ENCODE results near the gene TNFAIP1.

TNFAIP1 gene

DNA sequence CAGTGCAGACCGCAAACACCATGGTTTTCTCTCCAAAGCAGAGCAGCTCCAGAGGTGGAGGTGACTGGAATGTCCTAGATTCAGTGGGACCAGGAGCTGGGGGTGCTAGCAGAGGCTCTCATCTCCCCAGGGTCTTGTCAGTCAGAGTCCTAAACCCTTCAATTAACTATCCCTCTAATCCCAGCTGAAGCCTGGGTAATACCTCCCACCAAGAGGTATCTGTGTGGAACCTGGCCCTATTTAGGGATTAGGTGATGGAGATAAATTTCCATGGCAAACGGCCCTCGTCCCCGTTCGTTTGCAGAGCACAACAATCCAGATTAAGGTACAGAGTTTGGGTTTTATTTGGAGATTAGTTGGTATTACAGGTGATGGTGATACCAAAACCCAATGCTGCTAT lies 27.6 kb downstream of the TNFAIP1 start:
- no peak for TF ChIP-seq ZFX (IDR thresholded peaks at IDR 0.05; ENCODE audit: borderline replicate concordance)
- TF ChIP-seq, protein P1, sequence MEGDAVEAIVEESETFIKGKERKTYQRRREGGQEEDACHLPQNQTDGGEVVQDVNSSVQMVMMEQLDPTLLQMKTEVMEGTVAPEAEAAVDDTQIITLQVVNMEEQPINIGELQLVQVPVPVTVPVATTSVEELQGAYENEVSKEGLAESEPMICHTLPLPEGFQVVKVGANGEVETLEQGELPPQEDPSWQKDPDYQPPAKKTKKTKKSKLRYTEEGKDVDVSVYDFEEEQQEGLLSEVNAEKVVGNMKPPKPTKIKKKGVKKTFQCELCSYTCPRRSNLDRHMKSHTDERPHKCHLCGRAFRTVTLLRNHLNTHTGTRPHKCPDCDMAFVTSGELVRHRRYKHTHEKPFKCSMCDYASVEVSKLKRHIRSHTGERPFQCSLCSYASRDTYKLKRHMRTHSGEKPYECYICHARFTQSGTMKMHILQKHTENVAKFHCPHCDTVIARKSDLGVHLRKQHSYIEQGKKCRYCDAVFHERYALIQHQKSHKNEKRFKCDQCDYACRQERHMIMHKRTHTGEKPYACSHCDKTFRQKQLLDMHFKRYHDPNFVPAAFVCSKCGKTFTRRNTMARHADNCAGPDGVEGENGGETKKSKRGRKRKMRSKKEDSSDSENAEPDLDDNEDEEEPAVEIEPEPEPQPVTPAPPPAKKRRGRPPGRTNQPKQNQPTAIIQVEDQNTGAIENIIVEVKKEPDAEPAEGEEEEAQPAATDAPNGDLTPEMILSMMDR (IDR thresholded peaks at IDR 0.05): no peak
- no peak overlapping the region for H3K27ac ChIP-seq

DNA sequence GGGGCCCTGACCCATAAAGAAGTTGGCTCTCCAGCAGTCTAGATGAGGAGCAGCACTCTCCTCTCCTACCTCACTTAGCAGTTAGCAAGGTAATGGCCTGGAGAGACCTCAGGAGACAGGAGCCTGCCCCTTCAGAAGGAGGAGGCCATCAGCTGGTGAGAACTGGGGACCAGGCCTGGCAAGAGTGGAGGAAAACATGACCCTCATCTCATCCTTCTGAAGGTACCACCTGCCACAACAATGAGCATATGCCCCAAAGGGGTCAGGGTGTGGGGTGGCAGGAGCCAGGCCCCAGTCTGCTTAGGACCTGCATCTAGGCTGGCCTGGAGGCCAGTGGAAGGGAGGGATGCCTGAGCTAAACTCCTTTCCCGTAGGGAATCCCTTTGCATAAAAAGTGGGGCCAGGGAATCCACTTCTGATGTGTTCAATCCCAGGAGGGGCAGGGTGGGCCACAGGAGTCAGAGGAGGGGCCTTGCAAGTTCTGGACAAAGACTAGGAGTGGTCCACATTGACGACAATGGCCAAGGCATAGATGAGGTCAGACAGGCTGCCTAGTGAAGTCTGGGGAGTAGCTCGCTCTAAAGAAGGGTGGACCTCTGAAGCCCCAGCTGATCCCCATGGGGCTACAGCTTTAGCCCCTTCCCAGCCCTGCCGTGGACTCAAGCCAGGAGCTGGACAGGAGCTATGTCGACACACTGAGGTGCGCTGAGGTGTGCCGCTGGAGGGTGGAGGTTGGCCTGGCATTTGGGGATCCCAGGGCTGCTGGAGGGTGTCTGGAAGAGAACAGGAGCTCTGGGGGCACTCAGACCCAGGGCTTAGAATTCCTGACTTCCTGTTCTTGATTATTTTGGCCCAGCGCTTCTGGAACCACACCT lies 28.5 kb downstream of the TNFAIP1 start:
- H3K27ac ChIP-seq: no peak overlapping the region
- no peak for TF ChIP-seq ZFX (IDR thresholded peaks at IDR 0.05; ENCODE audit: borderline replicate concordance)
- TF ChIP-seq, protein P1 (IDR thresholded peaks at IDR 0.05): no peak

DNA sequence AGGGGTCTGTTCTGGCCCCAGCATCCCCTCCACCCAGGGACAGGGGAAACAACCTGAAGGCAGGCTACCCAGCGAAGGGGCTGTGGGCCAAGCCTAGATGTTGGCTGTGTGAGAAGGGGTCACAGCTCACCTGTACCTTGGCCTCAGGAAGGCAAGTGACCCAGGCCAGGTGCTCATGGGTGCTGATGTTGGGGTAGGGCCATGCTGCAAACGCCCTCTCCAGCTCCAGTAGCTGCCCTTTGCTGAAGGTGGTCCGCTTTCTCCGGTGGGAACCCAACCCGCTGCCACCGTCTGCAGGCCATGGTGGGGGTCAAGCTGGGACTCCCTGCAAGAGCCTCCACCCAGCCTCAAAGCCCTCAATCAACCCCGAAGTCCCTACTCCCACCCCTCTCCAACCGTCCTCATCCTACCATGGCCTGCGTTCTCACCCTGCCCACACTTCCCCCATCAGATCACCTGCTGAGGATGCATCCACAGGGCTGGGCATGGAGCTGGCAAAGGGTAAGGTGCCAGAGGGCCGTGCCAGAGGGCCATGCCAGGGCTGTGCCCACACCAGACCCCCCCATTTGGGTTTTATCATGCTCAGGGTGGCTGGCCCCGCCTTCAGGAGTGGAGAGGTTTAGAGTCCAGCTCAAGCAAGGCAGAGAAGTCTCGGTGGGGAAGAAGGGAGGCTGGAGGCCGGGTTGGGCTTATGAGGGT lies 29.3 kb downstream of the TNFAIP1 start, which contains the start of gene SEBOX:
SEBOX (minus strand) TSS at position 535 of the 699 bp plus-strand sequence; CDS start at position 487, 48 bp downstream.
- TF ChIP-seq ZFX (IDR thresholded peaks at IDR 0.05; ENCODE audit: borderline replicate concordance): no peak
- TF ChIP-seq, protein P1 (IDR thresholded peaks at IDR 0.05): no peak
- no peak within 1 kb of the TSS for H3K27ac ChIP-seq

DNA sequence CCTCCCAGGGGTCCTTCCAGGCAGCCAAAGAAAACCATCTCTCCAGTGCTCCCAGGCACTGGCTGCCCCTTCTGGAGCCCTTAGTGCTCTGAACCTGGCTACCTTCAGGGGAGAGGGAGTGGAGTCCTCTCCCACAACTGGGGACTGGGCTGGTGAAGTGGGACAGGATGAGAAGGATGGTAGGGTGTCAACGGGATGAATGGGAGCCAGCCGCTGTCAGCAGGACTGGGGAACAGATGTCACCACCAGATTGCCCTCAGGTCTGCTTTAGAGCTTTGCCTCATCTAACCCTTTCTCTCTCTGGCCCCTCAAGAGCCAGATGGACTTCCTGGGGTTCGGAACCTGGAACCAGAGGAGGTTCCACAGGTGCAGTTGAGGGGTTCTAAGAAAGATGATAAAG lies 29.9 kb downstream of the TNFAIP1 start:
- TF ChIP-seq, protein P1 (IDR thresholded peaks at IDR 0.05): no peak
- TF ChIP-seq ZFX (IDR thresholded peaks at IDR 0.05; ENCODE audit: borderline replicate concordance): no peak
- no peak overlapping the region for H3K27ac ChIP-seq

DNA sequence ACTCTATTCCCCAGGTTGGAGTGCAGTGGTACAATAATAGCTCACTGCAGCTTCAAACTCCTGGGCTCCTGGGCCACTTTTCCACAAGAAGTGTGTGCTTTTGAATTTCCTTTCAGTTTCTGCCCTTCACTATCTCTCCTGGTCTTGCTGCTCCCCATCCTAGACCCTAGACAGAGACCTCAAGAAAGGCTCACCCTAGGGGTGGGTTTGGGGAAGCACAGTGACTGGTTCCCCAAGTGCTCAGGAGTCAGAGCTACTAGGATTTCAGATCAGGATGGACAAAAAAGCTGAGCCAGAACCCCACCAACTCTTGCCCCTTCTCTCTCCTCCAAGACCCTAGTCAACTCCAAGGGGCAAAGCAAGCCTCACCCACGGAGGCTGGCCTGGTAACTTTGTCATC lies 31.0 kb downstream of the TNFAIP1 start:
- H3K27ac ChIP-seq: no peak overlapping the region
- TF ChIP-seq, protein P1 (IDR thresholded peaks at IDR 0.05): no peak
- TF ChIP-seq ZFX (IDR thresholded peaks at IDR 0.05; ENCODE audit: borderline replicate concordance): no peak

DNA sequence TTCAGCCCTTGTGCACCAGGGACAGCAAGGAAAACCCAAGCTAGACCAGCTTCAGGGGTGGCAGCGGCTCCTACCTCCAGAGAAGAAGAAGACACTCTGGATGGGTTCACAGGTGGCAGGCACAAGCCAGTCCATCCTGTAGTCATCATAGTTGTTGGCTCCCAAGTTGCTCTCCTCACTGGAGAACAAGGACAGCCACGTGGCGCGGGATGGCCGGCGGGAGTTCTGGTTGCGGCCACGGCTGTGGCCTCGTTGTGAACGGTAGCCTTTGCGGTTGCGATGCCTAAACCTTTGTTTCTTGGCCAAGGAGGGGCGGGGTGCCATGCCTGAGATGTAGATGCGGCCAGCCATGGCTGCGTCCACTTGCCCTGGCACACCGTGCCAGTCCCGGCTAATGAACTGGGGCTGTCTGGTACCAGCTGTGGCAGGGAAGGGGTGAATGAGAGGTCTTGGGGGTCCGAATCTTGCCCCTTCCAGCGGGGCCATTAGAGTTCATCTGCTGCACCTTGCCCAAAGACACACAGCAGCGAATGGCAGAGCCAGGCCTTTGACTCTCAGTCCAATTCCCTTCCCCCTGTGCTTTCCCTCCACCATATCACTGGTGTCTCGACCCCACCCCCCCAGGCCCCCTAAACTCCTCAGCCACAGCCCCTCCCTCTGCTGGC lies 32.2 kb downstream of the TNFAIP1 start:
- no peak for TF ChIP-seq ZFX (IDR thresholded peaks at IDR 0.05; ENCODE audit: borderline replicate concordance)
- TF ChIP-seq, protein P1 (IDR thresholded peaks at IDR 0.05): no peak

More for the DNA sequence above, 32.2 kb downstream of the TNFAIP1 start:
- H3K27ac ChIP-seq: no peak overlapping the region
